A549 (cell line): ENCODE results near the gene DTWD2. TPM values are rescaled to one million over a fixed set of nuclear protein-coding genes. Genes with fewer than 3 reads are reported as not detected.

Experiments
- ATAC-seq, 2 experiments: fragments of 200-7000 bp in 1 of 2; fragments of >200 bp in 1 of 2; cut with Nextera tagmentation in 1 of 2; cut with Tn5 transposase in 1 of 2; 3 replicates each; pipeline versions ENCODE4 v1.8.0 to v1.9.1; 2018 to 2020; ENCODE audit warnings: mild to moderate bottlenecking in 1 of 2, moderate library complexity in 1 of 2
- CTCF ChIA-PET: fragments of 300-600 bp; sonication (Branson Sonifier 250); formaldehyde crosslinking; extraction: SDS; loops from one replicate; lab custom pipeline; 2021; ENCODE audit warnings: antibody characterized with exemption, inconsistent platforms; lab: Yijun Ruan, JAX
- POLR2A ChIA-PET: fragments of 350-600 bp; formaldehyde crosslinking; extraction: SDS; loops from one replicate; lab custom pipeline; 2021; ENCODE audit warnings: antibody characterized with exemption, inconsistent platforms; lab: Yijun Ruan, JAX
- DNase-seq, 2 experiments: peaks; one replicate each; pipeline versions ENCODE4 v3.0.0 to v3.0.0-alpha.2; 2011 to 2016; ENCODE audit warnings: low read depth in 1 of 2, low spot score in 1 of 2
- FAIRE-seq: peaks from 2 replicates; lab custom pipeline; 2011; peaks lifted over from hg19 to GRCh38; lab: Jason Lieb, UNC
- H3K27ac ChIP-seq, 2 experiments: fragments of >200 bp; sonication (Bioruptor Twin); formaldehyde crosslinking; 3 replicates each; pipeline ENCODE4 v1.5.1; 2016 to 2017
- H3K4me1 ChIP-seq: fragments of >200 bp; sonication (Bioruptor Twin); formaldehyde crosslinking; 3 replicates; pipeline ENCODE4 v1.6.1; 2016
- H3K4me2 ChIP-seq: fragments of >200 bp; sonication (Bioruptor Twin); formaldehyde crosslinking; 3 replicates; pipeline ENCODE4 v1.6.1; 2016
- H3K4me3 ChIP-seq: fragments of >200 bp; sonication (Bioruptor Twin); formaldehyde crosslinking; 3 replicates; pipeline ENCODE4 v1.5.1; 2016
- H3K9me3 ChIP-seq: fragments of >200 bp; sonication (Bioruptor Twin); formaldehyde crosslinking; 3 replicates; pipeline ENCODE4 v1.6.1; 2016
- BCL3 ChIP-seq: fragments of >200 bp; sonication (Bioruptor Twin); formaldehyde crosslinking; IDR thresholded peaks from 3 replicates; pipeline ENCODE4 v1.6.1; 2016
- CBX8 ChIP-seq: fragments of 200-600 bp; sonication (generic); IDR thresholded peaks from 2 replicates; pipeline ENCODE4 v1.6.1; 2016
- CHD2 ChIP-seq: fragments of 150-350 bp; IDR thresholded peaks from 2 replicates; pipeline ENCODE4 v1.6.1; 2014; ENCODE audit warnings: low read length; ENCODE audit not compliant: partially characterized antibody
- EHMT2 ChIP-seq: fragments of 200-600 bp; sonication (generic); IDR thresholded peaks from 2 replicates; pipeline ENCODE4 v1.6.1; 2016; ENCODE audit warnings: antibody characterized with exemption, low read depth, mild to moderate bottlenecking, moderate library complexity
- EP300 ChIP-seq, 2 experiments: fragments of >200 bp; sonication (Bioruptor Twin); formaldehyde crosslinking; IDR thresholded peaks; 2 replicates in 1 of 2; 3 replicates in 1 of 2; pipeline ENCODE4 v1.6.1; 2016 to 2017
- FOSB ChIP-seq: fragments of 250-450 bp; sonication (Bioruptor Pico); IDR thresholded peaks from 2 replicates; pipeline ENCODE4 v1.5.0; 2020; ENCODE audit warnings: mild to moderate bottlenecking, moderate library complexity
- FOSL2 ChIP-seq, 2 experiments: fragments of 450-650 bp in 1 of 2; fragments of >200 bp in 1 of 2; sonication (Bioruptor Twin) in 1 of 2; formaldehyde crosslinking; IDR thresholded peaks; 2 replicates each; pipeline versions ENCODE4 v1.5.0 to v1.6.1; 2016 to 2020; ENCODE audit warnings: mild to moderate bottlenecking in 1 of 2, moderate library complexity in 1 of 2
- FOXS1 ChIP-seq: fragments of 250-450 bp; sonication (Bioruptor Pico); IDR thresholded peaks from 2 replicates; pipeline ENCODE4 v1.5.0; 2020; ENCODE audit warnings: mild to moderate bottlenecking, moderate library complexity
- HDAC2 ChIP-seq: fragments of 200-600 bp; sonication (generic); IDR thresholded peaks from 2 replicates; pipeline ENCODE4 v1.6.1; 2016
- HOXB13 ChIP-seq: fragments of 250-450 bp; sonication (Bioruptor Pico); IDR thresholded peaks from 2 replicates; pipeline ENCODE4 v1.5.0; 2020; ENCODE audit warnings: low read depth, mild to moderate bottlenecking, moderate library complexity
- HOXB5 ChIP-seq: fragments of 250-450 bp; sonication (Bioruptor Pico); IDR thresholded peaks from 2 replicates; pipeline ENCODE4 v1.5.0; 2020; ENCODE audit warnings: mild to moderate bottlenecking, moderate library complexity
- JUNB ChIP-seq: fragments of >200 bp; sonication (Bioruptor Twin); formaldehyde crosslinking; IDR thresholded peaks from 2 replicates; pipeline ENCODE4 v1.6.1; 2016
- KDM1A ChIP-seq: fragments of 200-600 bp; sonication (generic); IDR thresholded peaks from 2 replicates; pipeline ENCODE4 v1.6.1; 2016; ENCODE audit warnings: low read depth, mild to moderate bottlenecking
- KDM5A ChIP-seq: fragments of 200-600 bp; sonication (generic); IDR thresholded peaks from 2 replicates; pipeline ENCODE4 v1.6.1; 2016; ENCODE audit warnings: antibody characterized with exemption, mild to moderate bottlenecking
- MAFK ChIP-seq: fragments of 450-650 bp; IDR thresholded peaks from 2 replicates; pipeline ENCODE4 v1.6.1; 2014; ENCODE audit not compliant: partially characterized antibody
- MAZ ChIP-seq: fragments of 150-350 bp; IDR thresholded peaks from 2 replicates; pipeline ENCODE4 v1.6.1; 2014; ENCODE audit warnings: antibody characterized with exemption, low read depth, low read length, borderline replicate concordance
- NFE2L2 ChIP-seq: fragments of 150-350 bp; conservative IDR thresholded peaks from 2 replicates; pipeline ENCODE4 v1.6.1; 2014; ENCODE audit warnings: low read length
- NR3C1 ChIP-seq: fragments of >200 bp; sonication (Bioruptor Twin); formaldehyde crosslinking; IDR thresholded peaks from 3 replicates; pipeline ENCODE4 v1.6.1; 2017
- PHF8 ChIP-seq: fragments of 200-600 bp; sonication (generic); IDR thresholded peaks from 2 replicates; pipeline ENCODE4 v1.6.1; 2016; ENCODE audit warnings: low read depth, mild to moderate bottlenecking, antibody characterized with exemption, moderate library complexity, borderline replicate concordance
- POLR2A ChIP-seq: IDR thresholded peaks from 2 replicates; pipeline ENCODE4 v1.6.1; 2012; ENCODE audit warnings: mild to moderate bottlenecking, low read length
- POLR2AphosphoS2 ChIP-seq: conservative IDR thresholded peaks from 2 replicates; pipeline ENCODE4 v1.6.1; 2012; ENCODE audit warnings: low read length, improper control_type of control experiment, inconsistent platforms
- SMC3 ChIP-seq: fragments of >200 bp; sonication (Bioruptor Twin); formaldehyde crosslinking; IDR thresholded peaks from 3 replicates; pipeline ENCODE4 v1.6.1; 2018; ENCODE audit warnings: inconsistent platforms
- USF2 ChIP-seq: fragments of 450-650 bp; IDR thresholded peaks from 2 replicates; pipeline ENCODE4 v1.6.1; 2014; ENCODE audit warnings: antibody characterized with exemption
- ZFP36 ChIP-seq: fragments of 450-650 bp; IDR thresholded peaks from 2 replicates; pipeline ENCODE4 v1.6.1; 2014; ENCODE audit warnings: borderline replicate concordance; ENCODE audit not compliant: partially characterized antibody
- WGBS: methylation state at CpG from one replicate; pipeline ENCODE4 v1.1.6; 2017; ENCODE audit errors: missing lambda C conversion rate; 5-methylcytosine and 5-hydroxymethylcytosine counted together
- polyA plus RNA-seq, 4 experiments: library from polyadenylated mRNA; depleted of rRNA in 3 of 4; stranded (reverse); fragments of >200 nt; fragmentation: RNase III in 1 of 4; extraction: RNeasy Plus Mini Kit Qiagen cat#74134 plus additional on column Dnase treatment in 1 of 4; gene quantifications; 2 replicates in 3 of 4; 3 replicates in 1 of 4; pipeline ENCODE4 v1.2.3, GENCODE V29; 2011 to 2017
- TF ChIP-seq, protein P1 (sequence below): fragments of >200 bp; sonication (Bioruptor Twin); formaldehyde crosslinking; IDR thresholded peaks from 2 replicates; pipeline ENCODE4 v1.6.1; 2016
- TF ChIP-seq, protein P2 (sequence below): fragments of 200-600 bp; sonication (generic); IDR thresholded peaks from 2 replicates; pipeline ENCODE4 v1.6.1; 2016; ENCODE audit warnings: antibody characterized with exemption, mild to moderate bottlenecking, moderate library complexity
- TF ChIP-seq, protein P3 (sequence below): fragments of >200 bp; sonication (Bioruptor Twin); formaldehyde crosslinking; IDR thresholded peaks from 3 replicates; pipeline ENCODE4 v1.5.1; 2016

The DTWD2 gene
- polyA plus RNA-seq, 2 of the 4 experiments (the other 2 are of a cell fraction), result 3.7 to 4.8 TPM

DNA sequence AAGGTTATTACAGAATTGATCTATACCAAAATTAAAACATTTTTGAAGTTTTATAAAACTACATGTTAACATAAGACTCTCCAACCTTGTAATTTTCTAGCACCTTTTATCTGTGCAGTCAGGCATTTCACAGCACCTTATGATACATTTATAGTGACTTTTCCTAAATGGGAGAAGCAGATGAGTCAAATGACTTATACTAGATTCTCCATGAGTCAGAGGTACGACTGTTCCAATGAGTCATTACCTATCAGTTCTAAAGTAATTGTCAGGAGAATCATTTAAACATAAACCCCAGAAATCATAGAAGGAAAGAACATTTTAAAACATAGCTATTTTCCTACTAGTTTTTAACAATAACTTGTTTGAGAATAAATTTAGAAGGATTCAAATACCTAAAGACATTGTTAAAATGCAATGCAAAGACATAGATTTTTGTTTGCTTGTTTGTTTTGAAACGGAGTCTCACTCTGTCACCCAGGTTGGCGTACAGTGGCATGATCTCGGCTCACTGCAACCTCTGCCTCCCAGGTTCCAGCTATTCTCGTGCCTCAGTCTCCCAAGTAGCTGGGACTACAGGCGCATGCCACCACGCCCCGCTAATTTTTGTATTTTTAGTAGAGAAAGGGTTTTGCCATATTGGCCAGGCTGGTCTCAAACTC is 47.9 kb upstream of the DTWD2 start:
- FAIRE-seq (peak; percentile 81), ATAC-seq (peak; percentile 93 to 96), DNase-seq (peak; percentile 55 to 75)
- Histone ChIP-seq H3K9me3 (no peaks in the 10 kb centered on the region), H3K4me3 (no peak overlapping the region), H3K4me2 (peak overlapping the region; percentile 60), H3K27ac (peak overlapping the region in 1 of 2 experiments; percentile 52; a peak in 2 of 6 replicates), H3K4me1 (peaks cover 20% of the 10 kb centered on the region)
- ChIA-PET CTCF (interaction anchor here (1.0 to 1.4 kb wide), 2 partner anchors 28 to 364 kb away, joined by 3 read pairs; no protein-coding TSS in a partner anchor), POLR2A (no interaction called here)
- WGBS, result 36% methylated on average over 8 of the region's 8 CpGs
- TF ChIP-seq POLR2A, result no peak
- no peak for TF ChIP-seq NFE2L2
- TF ChIP-seq FOSL2 (IDR thresholded peaks at IDR 0.05), result peak; percentile 89
- TF ChIP-seq FOSL2 (CRISPR knock-in tag; IDR thresholded peaks at IDR 0.05), result peak; percentile 95
- TF ChIP-seq JUNB, result peak; percentile 59
- no peak for TF ChIP-seq HDAC2

DNA sequence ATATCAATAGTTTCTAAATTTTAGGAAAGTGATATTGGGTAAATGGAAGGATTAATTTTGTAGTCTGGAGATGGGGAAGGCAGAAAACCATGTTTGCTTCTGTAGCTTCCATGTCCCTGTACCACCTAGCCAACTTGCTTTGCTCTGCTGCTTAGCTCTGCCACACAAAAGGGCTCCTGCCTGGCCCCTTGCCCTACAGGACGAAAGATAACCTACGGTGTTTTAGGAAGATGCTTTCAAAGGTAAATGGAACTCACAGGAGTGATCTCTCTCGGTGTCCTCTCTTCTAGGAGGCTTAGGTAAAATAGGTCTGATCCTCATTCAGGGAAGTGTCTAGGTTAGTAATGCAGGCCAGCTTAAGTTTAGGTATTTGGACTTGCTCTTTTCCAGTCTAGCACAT is 44.8 kb upstream of the DTWD2 start:
- FAIRE-seq (no peak), ATAC-seq (no peak), DNase-seq (no peak)
- POLR2A ChIA-PET, result no interaction called here
- CTCF ChIA-PET, result interaction anchor here (1.5 to 1.9 kb wide), 3 partner anchors 11 to 379 kb away, joined by 3 to 7 read pairs (median 4); no protein-coding TSS in a partner anchor
- Histone ChIP-seq H3K9me3 (no peaks in the 10 kb centered on the region), H3K4me3 (no peak overlapping the region), H3K27ac (no peak overlapping the region), H3K4me2 (no peak overlapping the region), H3K4me1 (peaks cover 20% of the 10 kb centered on the region)
- TF ChIP-seq MAFK, result no peak
- TF ChIP-seq KDM1A, result no peak
- no peak for TF ChIP-seq CBX8
- TF ChIP-seq EP300 (IDR thresholded peaks at IDR 0.05), result no peak
- TF ChIP-seq USF2, result no peak
- no peak for TF ChIP-seq FOSB (CRISPR knock-in tag)
- no peak for TF ChIP-seq MAZ
- no peak for TF ChIP-seq POLR2AphosphoS2
- no peak for TF ChIP-seq FOXS1
- no peak for TF ChIP-seq KDM5A
- WGBS, result 93% methylated on average over 3 of the region's 3 CpGs

DNA sequence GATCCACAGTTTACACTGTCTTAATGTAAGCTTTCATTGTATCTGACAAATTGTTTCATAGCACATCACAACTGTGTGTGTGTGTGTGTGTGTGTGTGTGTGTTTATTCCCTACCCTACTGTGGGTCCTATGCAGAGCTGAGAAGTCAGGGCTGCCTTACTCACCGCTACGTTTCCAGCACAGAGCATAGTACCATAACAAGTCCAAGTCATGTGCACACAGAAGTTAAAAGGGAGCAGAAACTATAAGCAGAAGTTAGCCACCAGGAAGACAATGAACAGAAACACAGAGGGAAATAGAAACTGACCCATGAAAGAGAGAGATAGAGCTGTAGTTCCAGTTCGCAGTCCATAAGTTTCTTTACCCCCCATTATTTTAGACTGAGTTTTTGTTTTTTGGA is 44.3 kb upstream of the DTWD2 start:
- ChIA-PET CTCF (interaction anchor here (1.3 to 1.9 kb wide), 4 partner anchors 11 to 379 kb away, joined by 3 to 7 read pairs (median 4); no protein-coding TSS in a partner anchor), POLR2A (no interaction called here)
- no peak for DNase-seq
- 53% methylated on average over 3 of the region's 3 CpGs for WGBS
- ATAC-seq, result no peak
- H3K9me3 ChIP-seq, result no peaks in the 10 kb centered on the region
- no peak overlapping the region for H3K27ac ChIP-seq
- FAIRE-seq, result no peak
- peaks cover 20% of the 10 kb centered on the region for H3K4me1 ChIP-seq
- H3K4me2 ChIP-seq, result no peak overlapping the region
- no peak overlapping the region for H3K4me3 ChIP-seq
- TF ChIP-seq JUNB (no peak), EHMT2 (no peak), EP300 (IDR thresholded peaks at IDR 0.05) (no peak), PHF8 (no peak), HOXB13 (CRISPR knock-in tag) (no peak), SMC3 (no peak), MAFK (no peak), BCL3 (no peak), HOXB5 (CRISPR knock-in tag) (no peak), KDM1A (no peak), HDAC2 (no peak), FOSB (CRISPR knock-in tag) (no peak), ZFP36 (no peak), CHD2 (no peak), NR3C1 (no peak)
- TF ChIP-seq, protein P1, sequence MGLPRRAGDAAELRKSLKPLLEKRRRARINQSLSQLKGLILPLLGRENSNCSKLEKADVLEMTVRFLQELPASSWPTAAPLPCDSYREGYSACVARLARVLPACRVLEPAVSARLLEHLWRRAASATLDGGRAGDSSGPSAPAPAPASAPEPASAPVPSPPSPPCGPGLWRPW, result no peak
- TF ChIP-seq, protein P2, sequence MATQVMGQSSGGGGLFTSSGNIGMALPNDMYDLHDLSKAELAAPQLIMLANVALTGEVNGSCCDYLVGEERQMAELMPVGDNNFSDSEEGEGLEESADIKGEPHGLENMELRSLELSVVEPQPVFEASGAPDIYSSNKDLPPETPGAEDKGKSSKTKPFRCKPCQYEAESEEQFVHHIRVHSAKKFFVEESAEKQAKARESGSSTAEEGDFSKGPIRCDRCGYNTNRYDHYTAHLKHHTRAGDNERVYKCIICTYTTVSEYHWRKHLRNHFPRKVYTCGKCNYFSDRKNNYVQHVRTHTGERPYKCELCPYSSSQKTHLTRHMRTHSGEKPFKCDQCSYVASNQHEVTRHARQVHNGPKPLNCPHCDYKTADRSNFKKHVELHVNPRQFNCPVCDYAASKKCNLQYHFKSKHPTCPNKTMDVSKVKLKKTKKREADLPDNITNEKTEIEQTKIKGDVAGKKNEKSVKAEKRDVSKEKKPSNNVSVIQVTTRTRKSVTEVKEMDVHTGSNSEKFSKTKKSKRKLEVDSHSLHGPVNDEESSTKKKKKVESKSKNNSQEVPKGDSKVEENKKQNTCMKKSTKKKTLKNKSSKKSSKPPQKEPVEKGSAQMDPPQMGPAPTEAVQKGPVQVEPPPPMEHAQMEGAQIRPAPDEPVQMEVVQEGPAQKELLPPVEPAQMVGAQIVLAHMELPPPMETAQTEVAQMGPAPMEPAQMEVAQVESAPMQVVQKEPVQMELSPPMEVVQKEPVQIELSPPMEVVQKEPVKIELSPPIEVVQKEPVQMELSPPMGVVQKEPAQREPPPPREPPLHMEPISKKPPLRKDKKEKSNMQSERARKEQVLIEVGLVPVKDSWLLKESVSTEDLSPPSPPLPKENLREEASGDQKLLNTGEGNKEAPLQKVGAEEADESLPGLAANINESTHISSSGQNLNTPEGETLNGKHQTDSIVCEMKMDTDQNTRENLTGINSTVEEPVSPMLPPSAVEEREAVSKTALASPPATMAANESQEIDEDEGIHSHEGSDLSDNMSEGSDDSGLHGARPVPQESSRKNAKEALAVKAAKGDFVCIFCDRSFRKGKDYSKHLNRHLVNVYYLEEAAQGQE, result no peak
- TF ChIP-seq, protein P3, sequence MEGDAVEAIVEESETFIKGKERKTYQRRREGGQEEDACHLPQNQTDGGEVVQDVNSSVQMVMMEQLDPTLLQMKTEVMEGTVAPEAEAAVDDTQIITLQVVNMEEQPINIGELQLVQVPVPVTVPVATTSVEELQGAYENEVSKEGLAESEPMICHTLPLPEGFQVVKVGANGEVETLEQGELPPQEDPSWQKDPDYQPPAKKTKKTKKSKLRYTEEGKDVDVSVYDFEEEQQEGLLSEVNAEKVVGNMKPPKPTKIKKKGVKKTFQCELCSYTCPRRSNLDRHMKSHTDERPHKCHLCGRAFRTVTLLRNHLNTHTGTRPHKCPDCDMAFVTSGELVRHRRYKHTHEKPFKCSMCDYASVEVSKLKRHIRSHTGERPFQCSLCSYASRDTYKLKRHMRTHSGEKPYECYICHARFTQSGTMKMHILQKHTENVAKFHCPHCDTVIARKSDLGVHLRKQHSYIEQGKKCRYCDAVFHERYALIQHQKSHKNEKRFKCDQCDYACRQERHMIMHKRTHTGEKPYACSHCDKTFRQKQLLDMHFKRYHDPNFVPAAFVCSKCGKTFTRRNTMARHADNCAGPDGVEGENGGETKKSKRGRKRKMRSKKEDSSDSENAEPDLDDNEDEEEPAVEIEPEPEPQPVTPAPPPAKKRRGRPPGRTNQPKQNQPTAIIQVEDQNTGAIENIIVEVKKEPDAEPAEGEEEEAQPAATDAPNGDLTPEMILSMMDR, result no peak
